ENCODE results near the gene ASB6. TPM values are rescaled to one million over a fixed set of nuclear protein-coding genes. Genes with fewer than 3 reads are reported as not detected.
"Not testable (repeated sequence)": the region's sequence is repeated elsewhere in the genome, so short reads cannot be mapped to it uniquely, and the experiment has no call there.

Gene ASB6
- total and polyA plus RNA-seq, 5 experiments from 2014 or later, result 14.8 to 35.7 (median 29.1) TPM

GRCh38 chr9:129637673-129638439 lies 4.1 kb downstream of the ASB6 start:
- no peak for ATAC-seq
- H3K27ac Mint-ChIP-seq, result peak overlapping the region in 8 of 10 donors; percentile 26 to 71 (median 43)
- no peaks in the 10 kb centered on the region for H3K9me3 Mint-ChIP-seq
- peaks cover 0 to 43% (median 5%) of the 10 kb centered on the region in 3 donors for H3K36me3 Mint-ChIP-seq
- DNase-seq, result no peak
- peak overlapping the region in 5 of 10 donors; percentile 20 to 66 (median 47) for H3K4me3 Mint-ChIP-seq
- no peaks in the 10 kb centered on the region for H3K27me3 Mint-ChIP-seq
- peaks cover 12 to 22% (median 22%) of the 10 kb centered on the region in 4 donors for H3K4me1 Mint-ChIP-seq
- POLR2A ChIA-PET, result interaction anchor here (7.1 kb wide), 1 partner anchor 10 kb away, joined by 51 read pairs; the partner anchor contains the start of gene NTMT1

- Mint-ChIP-seq H3K4me1 (peaks cover 17 to 29% (median 23%) of the 10 kb centered on the region in 4 donors), H3K36me3 (peaks cover 0 to 49% (median 5%) of the 10 kb centered on the region in 3 donors), H3K27me3 (no peaks in the 10 kb centered on the region), H3K9me3 (no peaks in the 10 kb centered on the region), H3K27ac (peak overlapping the region in 3 of 10 donors; percentile 24 to 56 (median 35)), H3K4me3 (no peak overlapping the region)
- no peak for DNase-seq
- POLR2A ChIA-PET, result interaction anchor here (7.1 kb wide), 1 partner anchor 9 kb away, joined by 51 read pairs; the partner anchor contains the start of gene NTMT1
- no peak for ATAC-seq
These were observed 4.8 kb downstream of the ASB6 start for GRCh38 chr9:129637102-129637501.

- not testable (repeated sequence) for H3K27ac Mint-ChIP-seq, DNase-seq, H3K27me3 Mint-ChIP-seq, ATAC-seq, H3K4me3 Mint-ChIP-seq, H3K9me3 Mint-ChIP-seq
- peaks cover 0 to 52% (median 5%) of the 10 kb centered on the region in 3 donors for H3K36me3 Mint-ChIP-seq
- POLR2A ChIA-PET, result interaction anchor here (0.7 to 7.1 kb wide), 2 partner anchors 9 to 716 kb away, joined by 3 to 51 read pairs; partner anchors contain the start of gene NTMT1
- H3K4me1 Mint-ChIP-seq, result peaks cover 21 to 35% (median 28%) of the 10 kb centered on the region in 4 donors
These were observed 5.6 kb downstream of the ASB6 start for GRCh38 chr9:129636343-129636742.

- no peak overlapping the region for H3K4me3 Mint-ChIP-seq
- H3K4me1 Mint-ChIP-seq, result peaks cover 23 to 36% (median 30%) of the 10 kb centered on the region in 4 donors
- peaks cover 0 to 52% (median 5%) of the 10 kb centered on the region in 3 donors for H3K36me3 Mint-ChIP-seq
- POLR2A ChIA-PET, result interaction anchor here (7.1 kb wide), 1 partner anchor 8 kb away, joined by 51 read pairs; the partner anchor contains the start of gene NTMT1
- no peak for DNase-seq
- no peak for ATAC-seq
- no peaks in the 10 kb centered on the region for H3K27me3 Mint-ChIP-seq
- no peaks in the 10 kb centered on the region for H3K9me3 Mint-ChIP-seq
- peak overlapping the region in 4 of 10 donors; percentile 13 to 62 (median 38) for H3K27ac Mint-ChIP-seq
These were observed 6.6 kb downstream of the ASB6 start for GRCh38 chr9:129635099-129636065.

GRCh38 chr9:129633848-129634247 lies 8.1 kb downstream of the ASB6 start:
- H3K4me1 Mint-ChIP-seq, result peaks cover 28 to 47% (median 37%) of the 10 kb centered on the region in 4 donors
- no peaks in the 10 kb centered on the region for H3K27me3 Mint-ChIP-seq
- POLR2A ChIA-PET, result no interaction called here
- ATAC-seq (no peak), DNase-seq (no peak)
- peak overlapping the region in 3 of 10 donors; percentile 31 to 65 (median 51) for H3K27ac Mint-ChIP-seq
- H3K36me3 Mint-ChIP-seq, result peaks cover 0 to 54% (median 5%) of the 10 kb centered on the region in 3 donors
- H3K9me3 Mint-ChIP-seq, result no peaks in the 10 kb centered on the region
- H3K4me3 Mint-ChIP-seq, result no peak overlapping the region

GRCh38 chr9:129633207-129633606 lies 8.7 kb downstream of the ASB6 start:
- peaks cover 28 to 50% (median 40%) of the 10 kb centered on the region in 4 donors for H3K4me1 Mint-ChIP-seq
- no peak for ATAC-seq
- POLR2A ChIA-PET, result no interaction called here
- DNase-seq, result no peak
- peaks cover 0 to 51% (median 5%) of the 10 kb centered on the region in 3 donors for H3K36me3 Mint-ChIP-seq
- H3K4me3 Mint-ChIP-seq, result no peak overlapping the region
- H3K9me3 Mint-ChIP-seq, result no peaks in the 10 kb centered on the region
- no peaks in the 10 kb centered on the region for H3K27me3 Mint-ChIP-seq
- H3K27ac Mint-ChIP-seq, result peak overlapping the region in 3 of 10 donors; percentile 16 to 34 (median 25)

- no peaks in the 10 kb centered on the region for H3K9me3 Mint-ChIP-seq
- H3K27me3 Mint-ChIP-seq, result no peaks in the 10 kb centered on the region
- ATAC-seq (no peak), DNase-seq (no peak)
- no peak overlapping the region for H3K4me3 Mint-ChIP-seq
- POLR2A ChIA-PET, result no interaction called here
- peaks cover 0 to 46% (median 4%) of the 10 kb centered on the region in 3 donors for H3K36me3 Mint-ChIP-seq
- peaks cover 29 to 56% (median 43%) of the 10 kb centered on the region in 4 donors for H3K4me1 Mint-ChIP-seq
- H3K27ac Mint-ChIP-seq, result peak overlapping the region in 4 of 10 donors; percentile 25 to 88 (median 54)
These were observed 9.5 kb downstream of the ASB6 start for GRCh38 chr9:129632460-129632859.

- H3K27ac Mint-ChIP-seq, result peak overlapping the region in 7 of 10 donors; percentile 10 to 92 (median 66)
These were observed 10.2 kb downstream of the ASB6 start for GRCh38 chr9:129631674-129632129.

GRCh38 chr9:129630967-129631673 lies 10.8 kb downstream of the ASB6 start:
- H3K27ac Mint-ChIP-seq, result peak overlapping the region in 7 of 10 donors; percentile 20 to 88 (median 65)
- H3K27me3 Mint-ChIP-seq, result no peaks in the 10 kb centered on the region
- ATAC-seq (no peak), DNase-seq (no peak)
- peaks cover 0 to 44% (median 4%) of the 10 kb centered on the region in 3 donors for H3K36me3 Mint-ChIP-seq
- no peaks in the 10 kb centered on the region for H3K9me3 Mint-ChIP-seq
- H3K4me1 Mint-ChIP-seq, result peaks cover 34 to 66% (median 53%) of the 10 kb centered on the region in 4 donors
- POLR2A ChIA-PET, result interaction anchor here (0.5 to 7.0 kb wide), 2 partner anchors 8 to 129 kb away, joined by 3 to 51 read pairs; partner anchors contain the start of gene ASB6
- H3K4me3 Mint-ChIP-seq, result peak overlapping the region in 2 of 10 donors; percentile 3 to 79

More at GRCh38 chr9:129631674-129632129, 10.2 kb downstream of the ASB6 start:
- no peaks in the 10 kb centered on the region for H3K27me3 Mint-ChIP-seq
- no peaks in the 10 kb centered on the region for H3K9me3 Mint-ChIP-seq
- ATAC-seq (no peak), DNase-seq (no peak)
- H3K36me3 Mint-ChIP-seq, result peaks cover 0 to 46% (median 4%) of the 10 kb centered on the region in 3 donors
- H3K4me1 Mint-ChIP-seq, result peaks cover 33 to 64% (median 49%) of the 10 kb centered on the region in 4 donors
- POLR2A ChIA-PET, result no interaction called here
- peak overlapping the region in 2 of 10 donors; percentile 34 to 61 for H3K4me3 Mint-ChIP-seq

- Mint-ChIP-seq H3K4me3 (peak overlapping the region in 7 of 10 donors; percentile 8 to 82 (median 36)), H3K27me3 (no peaks in the 10 kb centered on the region), H3K4me1 (peaks cover 33 to 73% (median 64%) of the 10 kb centered on the region in 4 donors), H3K36me3 (peaks cover 0 to 28% (median 0%) of the 10 kb centered on the region in 3 donors), H3K9me3 (no peaks in the 10 kb centered on the region), H3K27ac (peak overlapping the region in 8 of 10 donors; percentile 59 to 95 (median 79))
- DNase-seq (no peak), ATAC-seq (no peak)
- POLR2A ChIA-PET, result interaction anchor here (7.0 kb wide), 1 partner anchor 10 kb away, joined by 51 read pairs; the partner anchor contains the start of gene ASB6
These were observed 12.6 kb downstream of the ASB6 start for GRCh38 chr9:129629251-129629820.

GRCh38 chr9:129628709-129629108 lies 13.2 kb downstream of the ASB6 start:
- POLR2A ChIA-PET, result interaction anchor here (7.0 kb wide), 1 partner anchor 11 kb away, joined by 51 read pairs; the partner anchor contains the start of gene ASB6
- Mint-ChIP-seq H3K27me3 (peaks cover 0 to 2% (median 0%) of the 10 kb centered on the region in 5 donors), H3K36me3 (peaks cover 0 to 23% (median 0%) of the 10 kb centered on the region in 3 donors), H3K4me3 (peak overlapping the region in 7 of 10 donors; percentile 15 to 82 (median 18)), H3K9me3 (no peaks in the 10 kb centered on the region), H3K27ac (peak overlapping the region in 9 of 10 donors; percentile 31 to 98 (median 85)), H3K4me1 (peaks cover 39 to 77% (median 69%) of the 10 kb centered on the region in 4 donors)
- ATAC-seq (no peak), DNase-seq (no peak)

Measured in naive thymus-derived CD8-positive, alpha-beta T cell (primary cell).